Astrocyte of the hippocampus (primary cell): ENCODE data around the gene ZNF214.

Experiments used
- DNase-seq: peaks from one replicate; pipeline ENCODE4 v3.0.0; 2011; ENCODE audit warnings: low read depth, low spot score

Gene ZNF214

GRCh38 chr11:7020183-7020917 is at the start of gene ZNF214, which contains the start of gene NLRP14:
TSS of gene ZNF214 (minus strand) at chr11:7020346. CDS start at chr11:7002835, 17,511 bp downstream.
TSS of gene NLRP14 (plus strand) at chr11:7020479. CDS start at chr11:7038587, 18,108 bp downstream.
- peak; percentile 96 for DNase-seq

- no peak for DNase-seq
These were observed 42.4 kb upstream of the ZNF214 start for GRCh38 chr11:7062534-7062933.

GRCh38 chr11:7060868-7061267 is 40.7 kb upstream of the ZNF214 start:
- peak; percentile 38 for DNase-seq

GRCh38 chr11:7057641-7058040 is 37.5 kb upstream of the ZNF214 start:
- no peak for DNase-seq

GRCh38 chr11:7056828-7057513 is 36.8 kb upstream of the ZNF214 start:
- no peak for DNase-seq

- no peak for DNase-seq
These were observed 30.0 kb upstream of the ZNF214 start for GRCh38 chr11:7050191-7050590.

GRCh38 chr11:7046474-7047175 is 26.5 kb upstream of the ZNF214 start:
- peak; percentile 72 for DNase-seq

- DNase-seq = no peak
These were observed 13.9 kb upstream of the ZNF214 start for GRCh38 chr11:7034019-7034418.

GRCh38 chr11:7032692-7033091 is 12.5 kb upstream of the ZNF214 start:
- DNase-seq = no peak

- no peak for DNase-seq
These were observed 11.3 kb upstream of the ZNF214 start for GRCh38 chr11:7031471-7031871.

GRCh38 chr11:7030836-7031235 is 10.7 kb upstream of the ZNF214 start:
- no peak for DNase-seq

GRCh38 chr11:7028141-7028540 is 8.0 kb upstream of the ZNF214 start:
- DNase-seq = no peak

- DNase-seq = no peak
These were observed 1.2 kb upstream of the ZNF214 start for GRCh38 chr11:7021318-7021717.

- DNase-seq = no peak
These were observed 505 bp downstream of the ZNF214 start for GRCh38 chr11:7019500-7020182.

GRCh38 chr11:7016011-7016410 is 4.1 kb downstream of the ZNF214 start:
- DNase-seq = no peak

GRCh38 chr11:7014118-7014517 is 6.0 kb downstream of the ZNF214 start:
- no peak for DNase-seq

- no peak for DNase-seq
These were observed 15.7 kb downstream of the ZNF214 start for GRCh38 chr11:7004482-7004881.

- no peak for DNase-seq
These were observed 24.4 kb downstream of the ZNF214 start for GRCh38 chr11:6995703-6996102.

- peak; percentile 65 for DNase-seq
These were observed 27.4 kb downstream of the ZNF214 start for GRCh38 chr11:6992457-6993417.

- peak; percentile 13 for DNase-seq
These were observed 28.1 kb downstream of the ZNF214 start for GRCh38 chr11:6992026-6992425.

- DNase-seq = no peak
These were observed 28.9 kb downstream of the ZNF214 start for GRCh38 chr11:6991227-6991626.
